B cell (primary cell): ENCODE data around the gene SEZ6L. TPM values are rescaled to one million over a fixed set of nuclear protein-coding genes. Genes with fewer than 3 reads are reported as not detected.

Experiments used
- ATAC-seq: fragments of 200-7000 bp; cut with Tn5 transposase; one replicate; pipeline ENCODE4 v1.10.0; 2021; ENCODE audit warnings: low read depth, mild to moderate bottlenecking, moderate number of reproducible peaks, moderate library complexity
- CTCF ChIA-PET: fragments of 350-600 bp; sonication (Branson Sonifier 250); formaldehyde crosslinking; loops from one replicate; lab custom pipeline; 2021; ENCODE audit warnings: antibody characterized with exemption, inconsistent platforms; lab: Charles Lee
- POLR2A ChIA-PET: fragments of 350-600 bp; sonication (Branson Sonifier 250); formaldehyde crosslinking; loops from one replicate; lab custom pipeline; 2021; ENCODE audit warnings: antibody characterized with exemption; lab: Charles Lee
- DNase-seq: peaks from one replicate; pipeline ENCODE4 v3.0.0; 2013
- H2AFZ ChIP-seq: 2 replicates; pipeline ENCODE4 v1.6.1; 2012; ENCODE audit warnings: mild to moderate bottlenecking, low read depth, low read length; ENCODE audit not compliant: insufficient read depth, poor library complexity, severe bottlenecking
- H3K27ac ChIP-seq, 2 donors: 1 replicate in 1 of 2; 2 replicates in 1 of 2; pipeline ENCODE4 v1.5.1; 2012 to 2013; ENCODE audit warnings: low read length in 2 of 2, mild to moderate bottlenecking in 2 of 2, moderate library complexity in 1 of 2
- H3K27me3 ChIP-seq, 4 experiments: fragments of 200-600 bp in 1 of 4; sonication (generic) in 1 of 4; replicated peaks in 1 of 4; 1 replicate in 2 of 4; 2 replicates in 2 of 4; pipeline versions ENCODE4 v1.6.1 to v1.7.0; 2013 to 2016; ENCODE audit warnings: low read length in 3 of 4, mild to moderate bottlenecking in 2 of 4, mixed read lengths in 1 of 4, moderate library complexity in 1 of 4; ENCODE audit not compliant: insufficient read depth in 4 of 4, control insufficient read depth in 3 of 4; ENCODE audit errors: control extremely low read depth in 1 of 4
- H3K36me3 ChIP-seq, 2 experiments: replicated peaks in 1 of 2; 1 replicate in 1 of 2; 2 replicates in 1 of 2; pipeline versions ENCODE4 v1.6.1 to v1.7.1; 2013; ENCODE audit warnings: low read length in 1 of 2; ENCODE audit not compliant: insufficient read depth in 2 of 2, control insufficient read depth in 1 of 2; ENCODE audit errors: control extremely low read depth in 1 of 2, extremely low read depth in 1 of 2
- H3K4me1 ChIP-seq, 2 donors: fragments of 200-600 bp in 1 of 2; sonication (generic) in 1 of 2; 1 replicate in 1 of 2; 2 replicates in 1 of 2; pipeline versions ENCODE4 v1.5.1 to v1.6.1; 2013 to 2017; ENCODE audit warnings: low read length in 2 of 2; ENCODE audit not compliant: control insufficient read depth in 2 of 2, insufficient read depth in 2 of 2
- H3K4me2 ChIP-seq: replicated peaks from 2 replicates; pipeline ENCODE3; 2012; ENCODE audit warnings: mild to moderate bottlenecking, low read depth, low read length; ENCODE audit not compliant: poor library complexity, severe bottlenecking
- H3K4me3 ChIP-seq, 5 experiments: fragments of 200-600 bp in 1 of 5; sonication (generic) in 1 of 5; 1 replicate in 3 of 5; 2 replicates in 2 of 5; pipeline versions ENCODE4 v1.5.1 to v1.7.0; 2011 to 2016; ENCODE audit warnings: low read length in 4 of 5, mild to moderate bottlenecking in 4 of 5, low read depth in 2 of 5, control low read depth in 1 of 5, moderate library complexity in 1 of 5; ENCODE audit not compliant: insufficient read depth in 1 of 5; ENCODE audit errors: control extremely low read depth in 1 of 5, extremely low read depth in 1 of 5
- H3K79me2 ChIP-seq: fragments of 200-600 bp; sonication (generic); one replicate; pipeline ENCODE4 v1.6.0; 2016; ENCODE audit warnings: low read length; ENCODE audit not compliant: control insufficient read depth, insufficient read depth
- H3K9ac ChIP-seq: fragments of 200-600 bp; sonication (generic); 2 replicates; pipeline ENCODE4 v1.6.1; 2017; ENCODE audit warnings: mild to moderate bottlenecking, low read length, moderate library complexity
- H3K9me3 ChIP-seq, 3 donors: one replicate each; pipeline versions ENCODE4 v1.6.1 to v1.7.1; 2013; ENCODE audit warnings: low read length in 2 of 3; ENCODE audit not compliant: control insufficient read depth in 2 of 3, insufficient read depth in 1 of 3; ENCODE audit errors: control extremely low read depth in 1 of 3
- H4K20me1 ChIP-seq: 2 replicates; pipeline ENCODE4 v1.6.0; 2012; ENCODE audit warnings: mild to moderate bottlenecking, low read length; ENCODE audit not compliant: insufficient read depth, control insufficient read depth, poor library complexity, severe bottlenecking
- H3K27ac Mint-ChIP-seq: one replicate; pipeline ENCODE4 v1.8.0; 2021; ENCODE audit warnings: mixed read lengths
- H3K27me3 Mint-ChIP-seq: one replicate; pipeline ENCODE4 v1.8.0; 2021; ENCODE audit warnings: mixed read lengths
- H3K4me1 Mint-ChIP-seq: one replicate; pipeline ENCODE4 v1.8.0; 2021; ENCODE audit warnings: mixed read lengths
- H3K4me3 Mint-ChIP-seq: one replicate; pipeline ENCODE4 v1.8.0; 2021; ENCODE audit warnings: mixed read lengths
- H3K9me3 Mint-ChIP-seq: one replicate; pipeline ENCODE4 v1.8.0; 2022; ENCODE audit warnings: mixed read lengths; ENCODE audit not compliant: insufficient read depth
- CTCF ChIP-seq: fragments of 200-600 bp; IDR thresholded peaks from one replicate; pipeline ENCODE4 v1.8.0; 2022; ENCODE audit warnings: antibody characterized with exemption, mild to moderate bottlenecking
- EZH2 ChIP-seq: IDR thresholded peaks from 2 replicates; pipeline ENCODE4 v1.6.1; 2012; ENCODE audit warnings: borderline replicate concordance, low read depth, mild to moderate bottlenecking, moderate library complexity, low read length; ENCODE audit not compliant: insufficient read depth, poor library complexity, severe bottlenecking
- WGBS: methylation state at CpG from one replicate; pipeline ENCODE4 v1.1.5; 2013; ENCODE audit warnings: missing lambda C conversion rate; ENCODE audit not compliant: insufficient coverage; 5-methylcytosine and 5-hydroxymethylcytosine counted together
- intact Hi-C: fragments of 100-400 bp; cut with micrococcal nuclease; formaldehyde crosslinking; loops from one replicate; pipeline ENCODE4 v1.10.0; 2022
- polyA plus RNA-seq: library from polyadenylated mRNA; depleted of rRNA; stranded (reverse); fragments of >200 nt; gene quantifications from 2 replicates; pipeline ENCODE4 v1.2.3, GENCODE V29; 2012
- total RNA-seq, 2 donors: library from RNA; stranded (reverse); fragments of 120-200 nt in 1 of 2; gene quantifications; 1 replicate in 1 of 2; 2 replicates in 1 of 2; pipeline versions ENCODE4 v1.2.3 to v1.2.4, GENCODE V29; 2013 to 2022

SEZ6L gene
- total and polyA plus RNA-seq, 2 donors (not counting 1 experiment from before 2014, with no cell fraction given): 0.04 TPM; not detected in 1

GRCh38 chr22:26394777-26395176, 225.5 kb downstream of the SEZ6L start:
- no peak overlapping the region for H3K4me3 ChIP-seq
- H3K4me1 ChIP-seq: no peaks in the 10 kb centered on the region
- Mint-ChIP-seq H3K4me1 (no peaks in the 10 kb centered on the region), H3K4me3 (no peak overlapping the region), H3K9me3 (no peaks in the 10 kb centered on the region), H3K27ac (no peak overlapping the region), H3K27me3 (peaks cover 9% of the 10 kb centered on the region)
- TF ChIP-seq EZH2 (no peak), CTCF (no peak)
- no peak overlapping the region for H3K9ac ChIP-seq
- no peak overlapping the region for H3K27ac ChIP-seq
- H3K36me3 ChIP-seq: no peaks in the 10 kb centered on the region
- ChIA-PET CTCF (interaction anchor here (0.9 to 9.9 kb wide), 2 partner anchors 67 to 271 kb away, joined by 3 to 179 read pairs; no protein-coding TSS in a partner anchor), POLR2A (no interaction called here)
- WGBS: no CpG with 5 or more reads among the region's 1 CpG
- ATAC-seq (no peak), DNase-seq (no peak)
- H4K20me1 ChIP-seq: no peaks in the 10 kb centered on the region
- no peaks in the 10 kb centered on the region for H3K79me2 ChIP-seq
- H2AFZ ChIP-seq: no peak overlapping the region
- intact Hi-C loops: no loop called here
- H3K9me3 ChIP-seq: no peaks in the 10 kb centered on the region
- H3K4me2 ChIP-seq: no peak overlapping the region
- H3K27me3 ChIP-seq: peaks cover 0 to 8% (median under 1%) of the 10 kb centered on the region in 4 experiments

- intact Hi-C loops: no loop called here
- no peak for TF ChIP-seq EZH2
- TF ChIP-seq CTCF: no peak
- Histone ChIP-seq H3K9me3 (no peaks in the 10 kb centered on the region), H3K79me2 (no peaks in the 10 kb centered on the region), H3K9ac (no peak overlapping the region), H3K36me3 (no peaks in the 10 kb centered on the region), H3K27me3 (peaks cover 0 to 8% (median 0%) of the 10 kb centered on the region in 4 experiments), H3K4me1 (no peaks in the 10 kb centered on the region), H4K20me1 (no peaks in the 10 kb centered on the region), H3K27ac (no peak overlapping the region), H3K4me2 (no peak overlapping the region), H3K4me3 (no peak overlapping the region), H2AFZ (no peak overlapping the region)
- no peak overlapping the region for H3K27ac Mint-ChIP-seq
- ChIA-PET CTCF (interaction anchor here (0.7 to 9.9 kb wide), 3 partner anchors 46 to 85 kb away, joined by 3 to 179 read pairs (median 3); no protein-coding TSS in a partner anchor), POLR2A (no interaction called here)
- 90% methylated on average over 4 of the region's 5 CpGs for WGBS
- peaks cover 9% of the 10 kb centered on the region for H3K27me3 Mint-ChIP-seq
- ATAC-seq: no peak
- no peaks in the 10 kb centered on the region for H3K9me3 Mint-ChIP-seq
- no peak for DNase-seq
- H3K4me3 Mint-ChIP-seq: no peak overlapping the region
- no peaks in the 10 kb centered on the region for H3K4me1 Mint-ChIP-seq
Measured at GRCh38 chr22:26395926-26396325, 226.7 kb downstream of the SEZ6L start.
